MM.1S (cell line): ENCODE data around the gene CHCHD10.

ENCODE experiments used
- DNase-seq: peaks from one replicate; pipeline ENCODE4 v3.0.0-alpha.2; 2015
- H2AFZ ChIP-seq: fragments of 300-600 bp; sonication (generic); 2 replicates; pipeline ENCODE4 v1.6.0; 2016; ENCODE audit warnings: antibody characterized with exemption, low read length
- H3F3A ChIP-seq: fragments of 300-600 bp; sonication (generic); 2 replicates; pipeline ENCODE4 v1.6.1; 2016; ENCODE audit warnings: mild to moderate bottlenecking, antibody characterized with exemption, low read length, moderate library complexity, mixed read lengths; ENCODE audit not compliant: insufficient read depth
- H3K27ac ChIP-seq: fragments of 300-600 bp; sonication (generic); 2 replicates; pipeline ENCODE4 v1.5.1; 2016; ENCODE audit warnings: mild to moderate bottlenecking, low read length
- H3K27me3 ChIP-seq: fragments of 300-600 bp; sonication (generic); replicated peaks from 2 replicates; pipeline ENCODE4 v1.6.0; 2016; ENCODE audit warnings: low read length; ENCODE audit not compliant: insufficient read depth
- H3K36me3 ChIP-seq: fragments of 300-600 bp; sonication (generic); replicated peaks from 2 replicates; pipeline ENCODE4 v1.6.1; 2016; ENCODE audit warnings: mild to moderate bottlenecking, low read length, mixed read lengths; ENCODE audit not compliant: insufficient read depth
- H3K4me1 ChIP-seq: fragments of 300-600 bp; sonication (generic); 2 replicates; pipeline ENCODE4 v1.6.1; 2016; ENCODE audit warnings: low read length, mixed read lengths
- H3K4me2 ChIP-seq: fragments of 300-600 bp; sonication (generic); 2 replicates; pipeline ENCODE4 v1.6.0; 2016; ENCODE audit warnings: low read depth, low read length
- H3K4me3 ChIP-seq: fragments of 300-600 bp; sonication (generic); 2 replicates; pipeline ENCODE4 v1.5.1; 2016; ENCODE audit warnings: low read length, mixed read lengths
- H3K79me2 ChIP-seq: fragments of 300-600 bp; sonication (generic); 2 replicates; pipeline ENCODE4 v1.6.1; 2016; ENCODE audit warnings: mixed run types, low read length, mixed read lengths
- H3K9ac ChIP-seq: fragments of 300-600 bp; sonication (generic); 2 replicates; pipeline ENCODE4 v1.6.1; 2016; ENCODE audit warnings: low read length, mixed read lengths
- H3K9me2 ChIP-seq: fragments of 300-600 bp; sonication (generic); replicated peaks from 2 replicates; pipeline ENCODE4 v1.6.1; 2016; ENCODE audit warnings: mild to moderate bottlenecking, low read length, mixed read lengths; ENCODE audit not compliant: insufficient read depth
- H3K9me3 ChIP-seq: fragments of 300-600 bp; sonication (generic); replicated peaks from 2 replicates; pipeline ENCODE4 v1.6.1; 2016; ENCODE audit warnings: mild to moderate bottlenecking, low read length, mixed read lengths; ENCODE audit not compliant: insufficient read depth
- H4K20me1 ChIP-seq: fragments of 300-600 bp; sonication (generic); 2 replicates; pipeline ENCODE4 v1.6.1; 2016; ENCODE audit warnings: mild to moderate bottlenecking, low read length, moderate library complexity, mixed read lengths; ENCODE audit not compliant: insufficient read depth
- EZH2 ChIP-seq: fragments of 300-600 bp; sonication (generic); optimal IDR thresholded peaks from 2 replicates; pipeline ENCODE3; 2017; ENCODE audit warnings: low read depth, mild to moderate bottlenecking, antibody characterized with exemption, low read length, mixed read lengths
- EZH2phosphoT487 ChIP-seq: fragments of 300-600 bp; sonication (generic); IDR thresholded peaks from 2 replicates; pipeline ENCODE4 v1.6.1; 2018; ENCODE audit warnings: antibody characterized with exemption, low read length
- TF ChIP-seq, protein P1 (sequence below): fragments of 300-600 bp; sonication (generic); IDR thresholded peaks from 2 replicates; pipeline ENCODE4 v1.5.1; 2016; ENCODE audit warnings: antibody characterized with exemption, low read length, mixed read lengths

The CHCHD10 gene

DNA sequence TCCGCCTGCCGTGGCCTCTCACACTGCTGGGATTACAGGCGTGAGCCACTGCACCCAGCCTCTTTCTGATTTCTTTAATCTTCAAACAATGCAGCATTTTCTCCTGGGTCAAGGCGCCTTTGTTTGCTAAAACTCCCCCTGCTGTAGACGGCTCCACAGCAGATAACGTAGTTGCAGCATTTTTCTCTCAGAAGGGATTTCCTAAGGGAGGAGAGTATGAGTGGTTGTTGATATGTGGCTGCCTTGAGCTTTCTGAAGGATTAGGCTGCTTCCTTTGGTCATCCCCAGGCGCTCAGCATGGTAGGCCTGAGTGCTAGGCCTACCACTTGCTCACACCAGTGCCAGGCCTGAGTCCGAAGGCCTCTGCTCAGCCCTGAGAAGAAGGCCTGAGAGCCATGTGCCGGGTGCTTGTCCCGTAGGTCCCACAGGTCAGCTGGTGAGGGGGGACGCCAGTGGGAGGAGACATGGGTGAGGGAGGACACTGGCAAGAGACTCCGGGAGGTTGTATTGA, 37.1 kb upstream of the CHCHD10 start:
- H3K9ac ChIP-seq = no peak overlapping the region
- no peak overlapping the region for H3K4me3 ChIP-seq
- H3K9me2 ChIP-seq = no peaks in the 10 kb centered on the region
- H2AFZ ChIP-seq = no peak overlapping the region
- H3K27me3 ChIP-seq = no peaks in the 10 kb centered on the region
- peaks cover 4% of the 10 kb centered on the region; the same call in 1 of the 2 replicates for H3F3A ChIP-seq
- no peaks in the 10 kb centered on the region for H4K20me1 ChIP-seq
- H3K27ac ChIP-seq = no peak overlapping the region
- H3K9me3 ChIP-seq = no peaks in the 10 kb centered on the region
- no peak overlapping the region for H3K4me2 ChIP-seq
- no peaks in the 10 kb centered on the region for H3K79me2 ChIP-seq
- H3K4me1 ChIP-seq = peaks cover 17% of the 10 kb centered on the region
- DNase-seq = no peak
- TF ChIP-seq, protein P1, sequence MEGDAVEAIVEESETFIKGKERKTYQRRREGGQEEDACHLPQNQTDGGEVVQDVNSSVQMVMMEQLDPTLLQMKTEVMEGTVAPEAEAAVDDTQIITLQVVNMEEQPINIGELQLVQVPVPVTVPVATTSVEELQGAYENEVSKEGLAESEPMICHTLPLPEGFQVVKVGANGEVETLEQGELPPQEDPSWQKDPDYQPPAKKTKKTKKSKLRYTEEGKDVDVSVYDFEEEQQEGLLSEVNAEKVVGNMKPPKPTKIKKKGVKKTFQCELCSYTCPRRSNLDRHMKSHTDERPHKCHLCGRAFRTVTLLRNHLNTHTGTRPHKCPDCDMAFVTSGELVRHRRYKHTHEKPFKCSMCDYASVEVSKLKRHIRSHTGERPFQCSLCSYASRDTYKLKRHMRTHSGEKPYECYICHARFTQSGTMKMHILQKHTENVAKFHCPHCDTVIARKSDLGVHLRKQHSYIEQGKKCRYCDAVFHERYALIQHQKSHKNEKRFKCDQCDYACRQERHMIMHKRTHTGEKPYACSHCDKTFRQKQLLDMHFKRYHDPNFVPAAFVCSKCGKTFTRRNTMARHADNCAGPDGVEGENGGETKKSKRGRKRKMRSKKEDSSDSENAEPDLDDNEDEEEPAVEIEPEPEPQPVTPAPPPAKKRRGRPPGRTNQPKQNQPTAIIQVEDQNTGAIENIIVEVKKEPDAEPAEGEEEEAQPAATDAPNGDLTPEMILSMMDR = no peak
- TF ChIP-seq EZH2 = no peak
- no peak for TF ChIP-seq EZH2phosphoT487
- H3K36me3 ChIP-seq = no peaks in the 10 kb centered on the region; the same call in none of the 2 replicates

DNA sequence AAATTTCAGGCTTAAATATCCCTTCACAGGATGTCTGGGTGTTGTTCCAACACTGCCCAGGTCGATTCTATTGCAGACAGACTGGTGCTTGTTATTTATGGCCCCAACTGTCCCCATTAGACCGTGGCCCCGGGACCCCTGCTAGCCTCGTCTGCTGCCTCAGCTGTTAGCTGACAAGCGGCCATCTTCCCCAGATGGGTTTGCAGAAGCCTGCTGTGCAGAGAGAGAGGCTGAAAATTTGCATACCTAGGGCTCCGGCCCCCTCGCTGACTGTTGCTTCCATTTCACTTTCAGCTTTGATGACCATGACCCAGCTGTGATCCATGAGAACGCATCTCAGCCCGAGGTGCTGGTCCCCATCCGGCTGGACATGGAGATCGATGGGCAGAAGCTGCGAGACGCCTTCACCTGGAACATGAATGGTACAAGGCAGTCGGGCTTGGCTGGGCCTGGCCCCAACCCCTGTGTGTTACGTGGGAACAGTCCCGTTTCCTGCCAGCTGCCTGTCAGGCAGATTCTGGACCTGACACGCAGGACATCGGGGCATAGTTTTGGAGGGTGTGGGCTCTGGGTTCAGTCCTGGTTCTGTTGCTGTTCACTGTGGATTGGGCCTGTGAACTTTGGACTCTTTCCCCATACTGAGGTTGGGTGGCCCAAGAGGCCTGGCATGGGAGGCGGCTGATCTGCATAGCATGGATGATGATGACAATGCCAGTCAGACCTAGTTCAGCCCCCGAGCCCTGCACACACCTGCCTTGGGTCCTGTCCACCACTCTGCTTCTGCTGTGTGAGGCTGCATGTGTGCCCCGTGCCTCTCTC, 35.4 kb upstream of the CHCHD10 start:
- H3K9me2 ChIP-seq = no peaks in the 10 kb centered on the region
- TF ChIP-seq, protein P1 = no peak
- TF ChIP-seq EZH2phosphoT487 (no peak), EZH2 (no peak)
- no peaks in the 10 kb centered on the region for H4K20me1 ChIP-seq
- H3F3A ChIP-seq = peaks cover 4% of the 10 kb centered on the region; the same call in 1 of the 2 replicates
- no peak overlapping the region for H2AFZ ChIP-seq
- no peak overlapping the region for H3K4me3 ChIP-seq
- DNase-seq = no peak
- H3K27me3 ChIP-seq = no peaks in the 10 kb centered on the region
- peaks cover 17% of the 10 kb centered on the region for H3K4me1 ChIP-seq
- no peaks in the 10 kb centered on the region; the same call in none of the 2 replicates for H3K36me3 ChIP-seq
- H3K27ac ChIP-seq = no peak overlapping the region
- no peak overlapping the region for H3K9ac ChIP-seq
- H3K79me2 ChIP-seq = no peaks in the 10 kb centered on the region
- no peaks in the 10 kb centered on the region for H3K9me3 ChIP-seq
- H3K4me2 ChIP-seq = no peak overlapping the region

DNA sequence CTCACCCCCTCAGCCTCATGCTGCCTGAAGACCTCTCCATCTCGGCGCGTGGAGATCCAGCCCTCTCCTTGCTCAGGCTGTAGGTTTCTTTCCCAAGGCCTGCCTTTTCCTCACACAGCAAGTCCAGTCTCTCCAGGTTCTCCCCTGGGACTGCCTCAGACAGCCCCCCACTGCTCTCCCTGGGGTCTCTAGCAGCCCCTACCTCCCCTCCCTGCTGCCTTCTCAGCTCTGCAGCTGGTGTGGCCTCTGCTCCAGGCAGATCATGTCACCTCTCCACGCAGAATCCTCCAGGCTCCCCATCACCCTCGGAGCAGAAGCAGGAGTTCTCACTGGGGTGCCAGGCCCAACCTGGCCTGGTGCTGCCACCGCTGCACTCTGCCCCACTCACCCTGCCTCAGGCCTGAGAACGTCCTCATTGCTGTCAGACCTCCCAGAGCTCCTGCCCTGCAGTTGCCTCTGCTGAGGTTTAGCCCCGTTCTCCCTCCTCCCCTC, 34.2 kb upstream of the CHCHD10 start:
- no peaks in the 10 kb centered on the region for H4K20me1 ChIP-seq
- H3K9me2 ChIP-seq = no peaks in the 10 kb centered on the region
- peaks cover 4% of the 10 kb centered on the region; the same call in 1 of the 2 replicates for H3F3A ChIP-seq
- no peak overlapping the region for H3K4me3 ChIP-seq
- H3K9me3 ChIP-seq = no peaks in the 10 kb centered on the region
- no peak overlapping the region for H3K9ac ChIP-seq
- H3K36me3 ChIP-seq = no peaks in the 10 kb centered on the region; the same call in none of the 2 replicates
- no peak for DNase-seq
- H3K4me1 ChIP-seq = peaks cover 14% of the 10 kb centered on the region
- H3K4me2 ChIP-seq = no peak overlapping the region
- H3K27ac ChIP-seq = no peak overlapping the region
- H3K27me3 ChIP-seq = no peaks in the 10 kb centered on the region
- no peak overlapping the region for H2AFZ ChIP-seq
- TF ChIP-seq EZH2 (no peak), EZH2phosphoT487 (no peak)
- TF ChIP-seq, protein P1 = no peak
- no peaks in the 10 kb centered on the region for H3K79me2 ChIP-seq
